Stimulated activated CD4-positive, alpha-beta T cell treated with anti-CD3 and anti-CD28 coated beads, TNF-alpha, amount 100 ng/mL, for 48 hours (primary cell): ENCODE results near the gene ANLN.
"Not testable (repeated sequence)": the region's sequence is repeated elsewhere in the genome, so short reads cannot be mapped to it uniquely, and the experiment has no call there.

Source experiments
- DNase-seq, 3 donors: peaks; one replicate each; pipeline ENCODE4 v3.0.0-alpha.2; 2020; ENCODE audit warnings: low read depth in 3 of 3

The ANLN gene

DNA sequence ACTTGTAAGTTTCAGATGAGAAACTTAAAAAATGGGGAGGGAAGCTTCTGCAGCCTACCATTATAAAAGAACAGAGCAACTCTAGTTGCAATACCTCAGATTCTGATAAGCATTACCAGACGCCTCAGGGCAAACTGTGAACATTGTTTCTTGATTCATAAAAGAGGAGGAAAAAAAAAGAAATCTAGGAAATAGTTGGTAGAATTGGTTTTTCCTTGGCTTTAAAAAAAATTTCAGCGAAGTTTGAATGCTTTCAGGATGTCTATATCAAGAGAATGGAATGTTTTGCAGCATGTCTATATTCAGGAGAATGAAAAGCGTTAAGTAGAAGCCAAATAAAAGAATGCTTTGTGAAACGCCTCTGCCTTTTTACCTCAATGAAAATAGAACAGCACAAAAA is 17.5 kb upstream of the ANLN start:
- no peak for DNase-seq

DNA sequence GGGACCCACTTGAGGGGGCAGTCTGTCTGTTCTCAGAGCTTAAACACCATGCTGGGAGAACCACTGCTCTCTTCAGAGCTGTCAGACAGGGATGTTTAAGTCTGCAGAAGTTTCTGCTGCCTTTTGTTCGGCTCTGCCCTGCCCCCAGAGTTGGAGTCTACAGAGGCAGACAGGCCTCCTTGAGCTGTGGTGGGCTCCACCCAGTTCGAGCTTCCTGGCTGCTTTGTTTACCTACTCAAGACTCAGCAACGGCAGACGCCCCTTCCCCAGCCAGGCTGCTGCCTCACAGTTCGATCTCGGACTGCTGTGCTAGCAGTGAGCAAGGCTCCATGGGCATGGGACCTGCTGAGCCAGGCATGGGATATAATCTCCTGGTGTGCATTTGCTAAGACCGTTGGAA is 11.1 kb upstream of the ANLN start:
- DNase-seq, result not testable (repeated sequence)

DNA sequence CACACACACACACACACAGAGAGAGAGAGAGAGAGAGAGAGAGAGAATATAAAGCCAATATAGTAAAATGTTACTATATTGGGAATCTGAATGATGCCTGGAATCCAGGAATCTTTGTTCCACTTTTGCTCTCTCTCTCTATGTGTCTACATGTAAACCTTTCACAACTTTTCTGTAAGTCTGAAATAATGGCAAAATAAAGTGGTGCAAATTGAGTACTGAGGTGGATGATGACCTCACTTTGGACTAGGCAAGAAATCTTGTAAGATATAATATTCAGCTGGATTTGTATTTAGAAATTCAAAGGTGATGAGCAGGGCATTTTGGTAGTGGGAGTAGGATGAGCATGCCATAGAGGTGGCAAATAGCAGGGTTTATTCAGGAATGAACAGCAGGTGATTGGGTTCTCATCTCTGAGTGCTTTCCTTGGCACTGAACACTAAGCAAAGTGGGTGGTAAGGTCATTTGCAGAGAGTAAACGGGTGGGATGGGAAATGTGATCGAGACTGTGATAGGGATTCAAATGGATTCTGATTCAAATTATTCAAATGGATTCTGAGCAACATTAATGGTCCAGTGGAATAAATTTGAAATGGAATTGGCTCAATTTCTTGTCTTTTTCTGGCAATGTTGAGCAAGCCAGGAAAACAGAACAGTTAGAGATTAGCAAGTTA is 9.7 kb upstream of the ANLN start:
- DNase-seq, result no peak

DNA sequence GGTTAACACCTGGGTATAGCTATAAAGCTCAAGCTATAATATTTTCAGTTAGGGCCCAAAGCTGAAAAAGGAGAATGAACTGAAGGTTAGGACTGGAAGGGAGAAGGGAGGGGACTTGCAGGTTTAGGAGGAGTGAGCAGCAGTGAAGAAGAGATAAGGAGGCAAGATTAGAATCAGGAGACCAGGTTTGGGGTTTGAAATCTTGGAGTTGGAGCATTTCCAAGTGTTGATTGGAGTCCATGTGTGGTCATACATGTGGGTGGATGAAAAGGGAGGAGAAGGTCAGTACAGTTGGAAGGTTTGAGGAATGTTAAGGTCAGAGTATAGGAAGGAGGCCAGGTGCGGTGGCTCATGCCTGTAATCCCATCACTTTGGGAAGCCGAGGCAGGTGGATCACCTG is 8.6 kb upstream of the ANLN start:
- DNase-seq, result no peak

DNA sequence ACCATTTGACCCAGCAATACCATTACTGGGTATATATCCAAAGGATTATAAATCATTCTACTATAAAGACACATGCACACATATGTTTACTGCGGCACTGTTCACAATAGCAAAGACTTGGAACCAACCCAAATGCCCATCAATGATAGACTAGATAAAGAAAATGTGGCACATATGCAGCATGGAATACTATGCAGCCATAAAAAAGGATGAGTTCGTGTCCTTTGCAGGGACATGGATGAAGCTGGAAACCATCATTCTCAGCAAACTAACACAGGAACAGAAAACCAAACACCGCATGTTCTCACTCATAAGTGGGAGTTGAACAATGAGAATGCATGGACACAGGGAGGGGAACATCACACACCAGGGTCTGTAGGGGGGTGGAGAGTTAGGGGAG is 6.4 kb upstream of the ANLN start:
- not testable (repeated sequence) for DNase-seq

DNA sequence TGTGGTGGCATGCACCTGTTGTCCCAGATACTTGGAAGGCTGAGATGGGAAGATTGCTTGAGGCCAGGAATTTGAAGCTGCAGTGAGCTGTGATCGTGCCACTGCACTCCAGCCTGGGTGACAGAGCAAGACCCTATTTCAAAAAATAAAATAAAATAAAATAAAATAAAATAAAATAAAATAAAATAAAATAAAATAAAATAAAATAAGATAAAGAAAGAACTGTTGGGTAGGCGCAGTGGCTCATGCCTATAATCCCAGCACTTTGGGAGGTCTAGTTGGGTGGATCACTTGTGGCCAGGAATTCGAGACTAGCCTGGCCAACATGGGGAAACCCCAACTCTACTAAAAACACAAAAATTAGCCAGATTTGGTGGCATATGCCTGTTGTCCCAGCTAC is 4.0 kb upstream of the ANLN start:
- DNase-seq, result not testable (repeated sequence)

DNA sequence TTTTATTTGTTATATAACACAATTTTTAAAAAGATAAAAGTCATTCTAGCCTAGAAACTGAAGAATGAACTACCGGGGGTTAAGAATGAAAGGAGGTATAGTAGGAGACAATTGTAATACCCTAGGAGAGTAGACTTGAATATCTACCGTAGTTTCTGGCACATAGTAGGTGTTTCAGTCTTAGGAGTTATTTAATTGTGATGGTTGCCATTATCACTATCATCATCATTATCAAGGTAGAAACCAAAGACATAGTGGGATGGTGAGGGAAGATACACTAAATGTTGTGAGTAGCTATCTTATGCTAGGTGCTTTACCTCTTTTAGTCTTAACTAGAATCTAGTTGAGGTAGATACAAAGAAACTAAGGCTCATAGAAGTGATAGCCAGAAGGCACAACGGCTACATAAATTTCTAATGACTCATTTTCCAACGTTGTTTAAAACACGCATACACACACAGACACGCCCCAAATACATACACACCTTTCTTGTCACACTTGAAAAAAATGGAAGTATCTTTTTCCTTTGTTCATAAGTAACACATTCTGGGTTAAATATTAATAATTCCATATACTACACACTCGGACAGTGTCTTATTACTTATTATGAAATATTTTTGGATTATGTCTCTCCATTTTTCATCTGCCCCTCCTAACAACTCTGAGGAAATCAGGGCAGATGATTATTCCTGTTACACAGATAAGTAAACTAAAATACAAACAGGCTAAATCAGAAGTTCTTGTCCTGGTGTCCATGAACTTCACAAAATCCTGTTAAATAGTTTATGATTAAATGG is 2.0 kb upstream of the ANLN start:
- no peak for DNase-seq

DNA sequence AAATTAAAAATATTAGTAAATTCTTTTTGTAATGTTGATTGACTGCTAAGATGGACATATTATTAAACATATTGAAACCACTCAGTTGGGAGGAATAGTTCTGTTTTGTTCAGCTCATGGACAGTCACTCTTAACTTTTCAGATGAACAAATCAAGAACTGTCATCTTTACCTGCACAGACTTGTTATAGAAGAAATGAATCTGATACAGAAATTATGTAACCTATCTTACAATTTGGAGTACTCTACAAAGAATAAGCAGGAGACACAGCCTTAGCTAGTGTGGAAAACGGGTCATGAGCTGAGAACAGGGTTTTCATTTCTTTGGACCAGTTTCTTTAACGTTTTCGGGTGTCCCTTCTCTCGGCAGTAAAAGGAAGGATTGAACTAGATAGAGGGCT is 1.2 kb upstream of the ANLN start:
- DNase-seq, result no peak

DNA sequence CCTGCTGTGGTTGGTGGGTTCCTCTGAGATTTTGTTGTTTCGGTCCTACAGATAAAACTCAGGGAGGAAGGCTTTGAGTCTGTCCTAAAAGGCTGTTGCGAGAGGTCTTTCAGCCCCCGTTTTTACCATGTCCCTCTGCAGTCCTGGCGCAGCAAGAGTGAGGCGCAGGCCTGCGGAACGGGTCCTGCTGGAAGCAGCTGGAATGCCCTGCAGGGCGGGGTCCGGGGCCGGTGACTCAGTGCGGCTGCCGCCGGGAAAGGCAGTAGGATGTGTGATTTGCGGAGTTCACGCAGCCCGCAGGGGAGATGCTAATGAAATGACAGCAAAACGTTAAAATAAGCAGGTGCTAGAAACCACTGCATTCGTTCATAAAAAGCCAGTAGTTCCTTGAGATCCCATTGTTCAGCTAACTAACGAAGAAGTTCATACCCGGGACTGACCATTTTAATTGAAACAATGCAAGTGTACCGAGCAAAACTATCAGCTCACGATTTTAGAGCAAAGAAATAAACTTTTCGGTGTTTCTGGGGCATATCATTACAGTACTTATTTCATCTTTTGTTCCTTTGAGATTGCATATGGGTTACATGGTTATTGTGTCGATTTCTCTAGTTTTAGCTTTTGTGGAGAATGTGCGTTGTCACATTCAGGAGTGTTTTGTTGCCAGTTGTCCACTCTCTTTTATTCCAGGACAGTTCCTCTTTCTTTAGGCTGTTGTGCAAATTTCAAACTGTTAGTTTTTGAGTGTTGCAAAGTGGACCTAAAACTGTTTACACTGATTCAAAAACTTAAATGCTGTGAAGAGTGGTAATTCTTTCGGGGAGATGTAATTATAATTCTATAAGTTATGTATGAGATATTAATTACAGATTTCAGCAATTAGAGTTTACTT is 783 bp downstream of the ANLN start:
- DNase-seq, result peak; percentile 41 to 56 (median 47)

DNA sequence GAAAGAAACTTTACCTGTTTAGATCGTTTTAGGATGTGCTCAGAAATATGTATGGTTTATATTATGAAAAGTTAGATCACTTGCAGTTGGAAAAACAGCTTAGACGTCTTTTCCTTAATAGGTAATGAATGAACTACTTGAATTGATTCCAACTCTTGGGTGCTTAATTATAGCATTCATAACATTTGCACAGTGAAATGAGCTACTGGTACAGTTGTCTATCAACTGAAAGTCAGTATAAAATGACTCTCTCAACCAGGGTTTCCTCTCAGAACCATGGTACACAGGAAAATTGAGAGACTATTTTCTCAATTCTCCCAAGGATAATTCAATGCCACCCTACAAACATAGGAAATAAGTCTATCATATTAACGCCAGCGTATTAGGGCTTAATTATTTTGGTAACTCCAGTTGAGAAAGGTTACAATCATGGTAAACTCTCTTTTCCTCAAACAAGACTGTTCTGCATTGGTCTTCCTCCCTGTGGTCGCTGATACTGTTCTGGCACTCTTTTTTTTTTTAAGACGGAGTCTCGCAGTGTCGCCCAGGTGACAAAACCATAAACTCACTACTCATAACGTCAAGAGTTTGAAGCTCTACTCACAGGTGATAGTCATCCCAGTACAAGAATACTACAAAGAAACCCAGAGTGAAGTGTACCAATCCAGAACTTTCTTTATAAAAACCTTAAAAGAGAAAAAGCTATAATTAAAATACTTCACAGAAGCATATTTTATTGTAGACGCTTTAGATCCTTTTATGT is 2.0 kb downstream of the ANLN start:
- DNase-seq, result no peak

DNA sequence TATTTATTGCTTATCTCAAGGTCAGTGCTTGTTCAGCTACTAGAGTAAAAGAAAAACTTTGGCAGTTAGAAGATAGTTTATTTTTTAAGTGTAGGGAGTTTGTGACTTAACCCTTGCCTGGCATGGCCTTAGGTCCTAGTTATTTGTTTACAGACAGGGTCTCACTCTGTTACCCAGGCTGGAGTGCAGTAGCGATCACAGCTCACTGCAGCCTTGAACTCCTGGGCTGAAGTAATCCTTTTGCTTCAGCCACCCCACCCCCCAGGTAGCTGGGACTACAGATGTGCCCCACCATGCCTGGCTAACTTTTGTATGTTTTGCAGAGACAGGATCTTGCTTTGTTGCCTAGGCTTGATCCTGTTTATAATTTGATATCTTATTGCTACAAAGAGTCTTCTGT is 4.2 kb downstream of the ANLN start:
- no peak for DNase-seq

DNA sequence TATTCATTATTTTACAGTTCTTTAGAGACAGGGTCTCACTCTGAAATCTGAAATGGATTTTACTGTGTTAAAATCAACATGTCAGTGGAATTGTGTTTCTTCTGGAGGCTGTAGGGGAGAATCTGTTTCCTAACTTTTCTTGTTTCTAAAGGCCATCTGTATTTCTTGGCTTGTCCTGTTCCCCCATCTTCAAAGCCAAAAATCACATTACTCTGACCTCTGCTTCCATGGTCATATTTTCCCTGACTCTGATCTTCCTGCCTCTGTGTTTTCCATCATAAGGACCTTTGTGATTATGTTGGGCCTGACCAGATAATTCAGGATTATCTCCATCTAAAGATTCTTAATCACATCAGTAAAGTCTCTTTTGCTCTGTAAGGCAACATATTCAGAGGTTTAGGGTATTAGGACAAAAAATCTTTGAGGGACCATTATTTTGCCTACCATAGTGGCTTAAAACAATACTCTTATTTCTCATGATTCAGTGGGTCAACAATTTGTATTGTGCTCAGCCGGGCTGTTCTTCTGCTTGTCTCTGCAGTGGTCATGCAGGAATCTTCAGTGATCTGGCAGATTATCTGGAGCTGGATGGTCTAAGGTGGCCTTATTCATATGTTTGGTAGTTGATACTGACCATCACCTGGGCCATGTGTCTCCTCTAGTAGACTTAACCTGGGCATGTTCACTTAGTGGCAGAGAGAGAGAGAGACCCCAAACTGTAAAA is 5.7 kb downstream of the ANLN start:
- DNase-seq, result no peak

DNA sequence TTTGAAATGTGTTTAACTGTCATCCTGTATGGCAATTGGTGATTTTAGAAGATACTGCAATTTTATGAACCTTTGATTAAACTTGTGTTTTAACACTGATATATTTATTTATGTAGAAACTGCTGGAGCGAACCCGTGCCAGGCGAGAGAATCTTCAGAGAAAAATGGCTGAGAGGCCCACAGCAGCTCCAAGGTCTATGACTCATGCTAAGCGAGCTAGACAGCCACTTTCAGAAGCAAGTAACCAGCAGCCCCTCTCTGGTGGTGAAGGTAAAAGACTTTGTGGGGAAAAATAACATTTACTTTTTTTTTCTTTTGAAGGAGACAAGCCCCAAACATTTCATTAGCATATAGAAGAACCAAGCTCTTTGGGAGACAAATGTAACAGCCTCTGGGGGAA is 6.5 kb downstream of the ANLN start:
- DNase-seq, result no peak

DNA sequence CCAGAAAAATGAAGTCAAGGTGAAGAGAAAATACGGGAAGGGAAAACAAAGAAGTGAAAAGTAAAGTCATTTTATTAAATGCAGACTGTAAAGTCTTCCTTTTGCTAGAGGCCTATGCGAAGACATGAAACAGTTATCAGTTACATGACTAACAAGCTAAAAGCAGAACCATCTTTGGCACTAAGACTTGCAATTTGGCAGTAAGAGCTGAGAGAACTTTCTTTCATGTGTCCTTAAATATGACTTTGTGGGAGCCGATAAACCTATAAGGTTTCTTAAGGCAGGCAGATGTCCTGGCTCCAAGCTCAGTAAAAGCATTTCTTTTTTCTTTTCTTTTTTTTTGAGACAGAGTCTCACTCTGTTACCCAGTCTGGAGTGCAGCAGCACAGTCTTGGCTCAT is 10.4 kb downstream of the ANLN start:
- DNase-seq, result no peak

DNA sequence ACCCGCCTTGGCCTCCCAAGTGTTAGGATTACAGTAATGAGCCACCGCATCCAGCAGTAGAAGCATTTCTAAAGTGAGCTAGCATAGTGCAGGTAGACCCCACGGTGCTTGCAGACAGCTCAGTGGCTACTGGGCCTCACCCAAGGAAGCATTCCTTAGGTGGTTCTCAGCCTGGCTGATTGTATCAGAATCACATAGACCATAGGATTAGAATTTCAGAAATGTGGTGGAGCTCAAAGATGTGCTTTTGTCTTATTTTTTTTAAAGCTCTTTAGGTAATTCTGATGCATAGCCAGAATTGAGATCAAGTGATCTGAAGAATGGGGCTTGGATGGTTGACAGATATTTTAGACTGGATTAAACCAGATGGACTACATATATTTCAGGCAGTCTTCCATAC is 10.9 kb downstream of the ANLN start:
- DNase-seq, result no peak

DNA sequence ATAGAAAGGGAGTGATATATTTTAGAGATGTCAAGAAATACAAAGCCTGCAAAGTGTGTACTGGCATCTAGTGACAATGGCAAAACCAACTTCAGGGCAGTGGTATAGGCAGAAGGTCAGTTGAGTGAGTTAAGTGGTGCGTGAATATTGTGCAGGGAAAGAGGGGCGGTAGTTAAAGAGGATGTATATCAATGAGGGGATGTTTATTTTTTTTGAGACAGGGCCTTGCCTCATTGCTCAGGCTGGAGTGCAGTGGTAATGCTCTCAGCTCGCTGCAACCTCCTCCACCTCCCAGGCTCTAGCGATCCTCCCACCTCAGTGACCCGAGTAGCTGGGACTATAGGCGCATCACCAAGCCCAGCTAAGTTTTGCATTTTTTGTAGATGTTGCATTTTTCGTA is 13.8 kb downstream of the ANLN start:
- DNase-seq, result no peak

DNA sequence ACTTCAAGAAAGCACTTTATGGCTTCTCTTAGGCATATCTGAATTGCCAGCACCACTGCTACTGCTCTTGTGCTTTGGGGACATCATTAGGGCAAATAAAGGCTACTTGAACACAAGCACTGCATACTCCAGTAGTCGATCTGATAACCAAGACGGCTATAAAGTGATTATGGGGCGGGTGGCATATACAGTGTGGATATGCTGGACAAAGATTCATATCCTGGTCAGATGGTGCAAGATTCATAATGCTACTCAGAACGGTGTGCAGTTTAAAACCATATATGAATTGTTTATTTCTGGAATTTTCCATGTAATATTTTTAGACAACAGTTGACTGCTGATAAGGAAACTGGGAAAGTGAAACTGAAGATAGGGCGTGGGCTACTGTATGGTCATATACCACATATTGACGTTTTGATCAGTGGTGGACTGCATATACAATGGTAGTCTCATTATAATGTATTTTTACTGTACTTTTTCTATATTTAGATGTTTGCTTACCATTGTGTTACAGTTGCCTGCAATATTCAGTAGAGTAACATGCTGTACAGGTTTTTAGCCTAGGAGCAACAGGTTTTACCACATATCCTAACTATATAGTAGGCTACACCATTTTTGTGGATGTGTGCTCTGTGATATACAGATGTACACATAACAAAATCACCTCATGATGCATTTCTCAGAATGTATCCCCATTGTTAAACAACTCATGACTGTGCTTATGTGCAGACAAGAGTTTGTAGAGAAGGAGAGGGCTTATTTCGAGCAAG is 15.2 kb downstream of the ANLN start:
- DNase-seq, result no peak

DNA sequence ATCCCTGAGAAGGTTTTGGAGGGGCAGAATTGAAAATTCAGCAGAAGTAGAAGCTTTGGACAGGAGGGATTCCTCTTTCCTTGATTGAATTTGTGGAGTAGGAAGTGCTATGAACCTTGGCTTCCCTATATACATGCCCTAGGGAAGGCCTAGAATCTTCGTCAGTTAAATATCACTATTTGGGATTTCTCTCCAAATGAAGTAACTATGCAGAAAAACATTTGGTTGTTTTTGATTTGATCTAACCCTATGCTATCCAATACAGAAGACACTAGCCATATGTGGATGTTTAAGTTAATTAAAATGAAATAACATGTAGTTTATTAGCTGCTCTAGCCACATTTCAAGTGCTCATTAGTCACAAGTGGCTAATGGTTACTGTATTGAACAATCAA is 15.7 kb downstream of the ANLN start:
- DNase-seq, result no peak

DNA sequence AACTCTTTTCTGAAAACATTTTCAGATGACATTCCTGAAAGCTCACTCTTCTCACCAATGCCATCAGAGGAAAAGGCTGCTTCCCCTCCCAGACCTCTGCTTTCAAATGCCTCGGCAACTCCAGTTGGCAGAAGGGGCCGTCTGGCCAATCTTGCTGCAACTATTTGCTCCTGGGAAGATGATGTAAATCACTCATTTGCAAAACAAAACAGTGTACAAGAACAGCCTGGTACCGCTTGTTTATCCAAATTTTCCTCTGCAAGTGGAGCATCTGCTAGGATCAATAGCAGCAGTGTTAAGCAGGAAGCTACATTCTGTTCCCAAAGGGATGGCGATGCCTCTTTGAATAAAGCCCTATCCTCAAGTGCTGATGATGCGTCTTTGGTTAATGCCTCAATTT is 16.5 kb downstream of the ANLN start:
- DNase-seq, result no peak
